ENCODE data around the gene SLC9B1.
"Not testable (repeated sequence)": the region's sequence is repeated elsewhere in the genome, so short reads cannot be mapped to it uniquely, and the experiment has no call there.

SLC9B1 gene

DNA sequence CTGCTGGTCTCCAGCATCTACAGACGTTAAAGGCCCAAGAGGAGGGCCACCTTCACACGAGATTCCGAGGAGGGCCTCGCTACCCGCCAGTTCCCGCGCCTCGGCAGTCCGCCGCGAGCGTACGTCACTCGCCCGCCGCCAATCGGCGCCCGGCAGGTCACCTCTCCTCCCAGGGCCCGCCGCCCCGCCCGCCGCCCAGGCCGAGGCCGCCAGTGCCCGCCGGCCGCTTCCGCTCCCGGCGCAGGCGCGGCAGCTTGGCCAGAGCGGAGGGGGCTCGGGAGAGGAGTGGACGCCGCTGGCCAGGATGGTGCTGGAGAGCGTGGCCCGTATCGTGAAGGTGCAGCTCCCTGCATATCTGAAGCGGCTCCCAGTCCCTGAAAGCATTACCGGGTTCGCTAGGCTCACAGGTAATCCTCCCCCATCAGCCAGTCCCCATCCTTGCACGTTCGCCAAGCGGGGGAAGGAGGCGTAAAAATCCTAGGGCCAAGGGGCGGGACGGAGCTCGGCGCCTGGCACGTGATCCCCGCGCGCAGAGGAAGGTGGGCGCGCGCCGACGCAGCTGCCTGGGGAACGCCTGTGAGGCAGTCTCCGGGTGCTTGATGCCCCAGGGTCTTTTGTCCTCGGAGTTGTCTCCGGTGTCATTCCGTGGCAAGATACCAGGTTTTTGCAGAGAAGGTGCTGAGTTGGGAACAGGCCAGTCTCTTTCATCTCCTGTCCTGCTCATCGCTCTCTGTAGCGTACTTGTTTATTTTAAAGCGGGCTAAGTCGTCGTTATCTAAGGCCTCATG, 150.5 kb downstream of the SLC9B1 start, which contains the start of gene CISD2:
TSS of gene CISD2 (plus strand) at position 212 of the 788 bp plus-strand sequence. CDS start at position 305, 93 bp downstream.
- peak within 1 kb of the TSS; percentile 71 to 92 (median 82) for H3K4me3 ChIP-seq (ENCODE audit: control insufficient read depth in 1 of 7, extremely low read depth in 1 of 7, insufficient read depth in 4 of 7, low read depth in 2 of 7, low read length in 6 of 7)
- ChIA-PET CTCF (interaction anchor here (0.6 to 1.7 kb wide), 2 partner anchors 10 to 47 kb away, joined by 3 to 5 read pairs; no protein-coding TSS in a partner anchor), POLR2A (interaction anchor here (0.9 to 3.3 kb wide), 5 partner anchors 17 to 109 kb away, joined by 3 to 72 read pairs (median 4); partner anchors contain the start of genes MANBA and UBE2D3)
- DNase-seq: peak; percentile 97 to 98 (median 98)
- peaks cover 0 to 7% (median 2%) of the 10 kb centered on the region in 4 experiments for H3K36me3 ChIP-seq (ENCODE audit: control insufficient read depth in 4 of 4, insufficient read depth in 4 of 4, low read length in 3 of 4)
- peaks cover 25 to 65% (median 43%) of the 10 kb centered on the region in 4 experiments for H3K4me1 ChIP-seq (ENCODE audit: control extremely low read depth in 1 of 4, control insufficient read depth in 4 of 4, insufficient read depth in 4 of 4, low read length in 3 of 4)
- under 1% methylated on average over 62 of the region's 71 CpGs for WGBS (ENCODE audit: insufficient coverage)
- H3K27ac ChIP-seq (ENCODE audit: insufficient read depth in 1 of 2, low read depth in 1 of 2, low read length in 2 of 2, poor library complexity in 1 of 2, severe bottlenecking in 2 of 2): peak within 1 kb of the TSS; percentile 95 to 98
- H3K9me3 ChIP-seq (ENCODE audit: control extremely low read depth in 1 of 5, control insufficient read depth in 4 of 5, insufficient read depth in 2 of 5, low read depth in 1 of 5, low read length in 4 of 5): no peaks in the 10 kb centered on the region
- no peaks in the 10 kb centered on the region for H3K27me3 ChIP-seq (replicated peaks in 2 of 5; ENCODE audit: control insufficient read depth in 4 of 5, insufficient read depth in 5 of 5, low read length in 4 of 5)

DNA sequence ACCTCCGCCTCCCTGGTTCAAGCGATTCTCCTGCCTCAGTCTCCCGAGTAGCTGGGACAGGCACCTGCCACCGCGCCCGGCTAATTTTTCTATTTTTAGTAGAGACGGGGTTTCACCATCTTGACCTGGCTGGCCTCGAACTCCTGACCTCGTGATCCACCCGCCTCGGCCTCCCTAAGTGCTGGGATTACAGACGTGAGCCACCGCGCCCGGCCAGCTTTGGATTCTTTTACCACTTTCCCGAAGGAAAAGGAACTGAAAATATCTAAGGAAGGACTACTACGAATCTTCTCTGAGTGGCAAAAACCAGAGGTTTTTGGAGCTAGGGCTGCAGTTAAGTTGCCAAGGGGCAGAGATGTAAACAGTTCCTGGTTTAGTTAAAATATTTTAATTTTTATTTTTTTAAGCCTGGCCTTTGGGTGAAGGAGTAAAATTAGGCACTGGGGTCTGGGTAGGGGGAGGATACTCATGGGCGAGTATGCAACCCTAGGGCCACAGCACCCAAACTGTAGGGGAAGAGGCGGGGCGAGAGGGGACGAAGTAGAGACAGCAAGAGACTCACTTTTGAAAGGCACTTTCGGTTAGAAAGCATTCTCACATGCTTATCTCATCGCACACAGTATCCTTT, 151.2 kb downstream of the SLC9B1 start:
- H3K9me3 ChIP-seq (ENCODE audit: control extremely low read depth in 1 of 5, control insufficient read depth in 4 of 5, insufficient read depth in 2 of 5, low read depth in 1 of 5, low read length in 4 of 5): no peaks in the 10 kb centered on the region
- H3K4me3 ChIP-seq (ENCODE audit: control insufficient read depth in 1 of 7, extremely low read depth in 1 of 7, insufficient read depth in 4 of 7, low read depth in 2 of 7, low read length in 6 of 7): peak overlapping the region in 6 of 7 experiments; percentile 71 to 92 (median 84)
- peaks cover 25 to 65% (median 43%) of the 10 kb centered on the region in 4 experiments for H3K4me1 ChIP-seq (ENCODE audit: control extremely low read depth in 1 of 4, control insufficient read depth in 4 of 4, insufficient read depth in 4 of 4, low read length in 3 of 4)
- ChIA-PET CTCF (interaction anchor here (1.1 to 2.1 kb wide), 4 partner anchors 10 to 41 kb away, joined by 3 to 9 read pairs (median 4); partner anchors contain the start of gene UBE2D3), POLR2A (interaction anchor here (0.7 to 3.3 kb wide), 5 partner anchors 9 to 108 kb away, joined by 3 to 72 read pairs (median 4); partner anchors contain the start of genes MANBA and UBE2D3)
- H3K27ac ChIP-seq (ENCODE audit: insufficient read depth in 1 of 2, low read depth in 1 of 2, low read length in 2 of 2, poor library complexity in 1 of 2, severe bottlenecking in 2 of 2): peak overlapping the region; percentile 95 to 98
- no peaks in the 10 kb centered on the region for H3K27me3 ChIP-seq (replicated peaks in 2 of 5; ENCODE audit: control insufficient read depth in 4 of 5, insufficient read depth in 5 of 5, low read length in 4 of 5)
- H3K36me3 ChIP-seq (ENCODE audit: control insufficient read depth in 4 of 4, insufficient read depth in 4 of 4, low read length in 3 of 4): peaks cover 0 to 8% (median 2%) of the 10 kb centered on the region in 4 experiments
- WGBS (ENCODE audit: insufficient coverage): 12% methylated on average over 18 of the region's 23 CpGs
- peak in 1 of 3 donors; percentile 99 for DNase-seq

DNA sequence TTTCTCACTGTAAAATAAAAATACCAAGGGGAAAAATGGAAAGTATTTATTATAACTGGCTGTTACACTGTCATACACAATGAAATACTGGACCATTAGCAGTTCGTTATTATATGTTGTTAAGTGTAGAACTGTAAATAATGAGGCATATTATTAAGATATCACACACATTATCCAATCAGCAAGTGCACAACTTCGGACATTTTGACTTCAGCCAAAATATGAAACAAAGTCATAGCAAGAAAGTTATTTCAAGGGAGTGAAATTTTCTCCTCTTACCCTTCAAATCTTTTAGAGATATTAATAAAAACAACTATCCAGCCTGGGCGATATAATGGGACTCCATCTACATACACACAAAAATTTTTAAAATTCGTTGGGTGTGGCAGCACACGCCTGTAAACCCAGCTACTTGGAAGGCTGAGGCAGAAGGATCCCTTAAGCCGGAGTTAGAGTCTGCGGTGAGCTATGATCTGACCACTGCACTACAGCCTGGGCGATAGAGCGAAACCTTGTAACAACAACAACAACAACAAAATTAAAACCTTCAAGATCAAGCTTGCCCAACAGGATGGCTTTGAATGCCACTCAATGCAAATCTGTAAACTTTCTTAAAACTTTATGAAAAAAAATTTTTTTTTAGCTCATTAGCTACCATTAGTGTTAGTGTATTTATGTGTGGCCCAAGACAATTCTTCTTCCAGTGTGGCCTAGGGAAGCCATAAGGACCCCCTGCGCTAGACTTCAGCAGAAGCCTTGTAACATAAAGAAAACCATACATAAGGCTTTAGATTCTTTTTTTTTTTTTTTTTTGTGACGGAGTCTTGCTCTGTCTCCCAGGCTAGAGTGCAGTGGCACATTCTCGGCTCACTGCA, 152.0 kb downstream of the SLC9B1 start:
- Histone ChIP-seq H3K9me3 (ENCODE audit: control extremely low read depth in 1 of 5, control insufficient read depth in 4 of 5, insufficient read depth in 2 of 5, low read depth in 1 of 5, low read length in 4 of 5) (no peaks in the 10 kb centered on the region), H3K27ac (ENCODE audit: insufficient read depth in 1 of 2, low read depth in 1 of 2, low read length in 2 of 2, poor library complexity in 1 of 2, severe bottlenecking in 2 of 2) (peak overlapping the region; percentile 95 to 98), H3K27me3 (replicated peaks in 2 of 5; ENCODE audit: control insufficient read depth in 4 of 5, insufficient read depth in 5 of 5, low read length in 4 of 5) (no peaks in the 10 kb centered on the region), H3K4me1 (ENCODE audit: control extremely low read depth in 1 of 4, control insufficient read depth in 4 of 4, insufficient read depth in 4 of 4, low read length in 3 of 4) (peaks cover 28 to 68% (median 45%) of the 10 kb centered on the region in 4 experiments), H3K36me3 (ENCODE audit: control insufficient read depth in 4 of 4, insufficient read depth in 4 of 4, low read length in 3 of 4) (peaks cover 0 to 3% (median 0%) of the 10 kb centered on the region in 4 experiments), H3K4me3 (ENCODE audit: control insufficient read depth in 1 of 7, extremely low read depth in 1 of 7, insufficient read depth in 4 of 7, low read depth in 2 of 7, low read length in 6 of 7) (peak overlapping the region in 6 of 7 experiments; percentile 71 to 92 (median 84))
- WGBS (ENCODE audit: insufficient coverage): 83% methylated on average over 8 of the region's 12 CpGs
- ChIA-PET POLR2A (interaction anchor here (0.6 to 3.3 kb wide), 5 partner anchors 9 to 50 kb away, joined by 3 to 72 read pairs (median 4); partner anchors contain the start of gene UBE2D3), CTCF (interaction anchor here (1.1 to 2.1 kb wide), 5 partner anchors 9 to 40 kb away, joined by 3 to 9 read pairs (median 4); partner anchors contain the start of gene UBE2D3)
- no peak for DNase-seq

DNA sequence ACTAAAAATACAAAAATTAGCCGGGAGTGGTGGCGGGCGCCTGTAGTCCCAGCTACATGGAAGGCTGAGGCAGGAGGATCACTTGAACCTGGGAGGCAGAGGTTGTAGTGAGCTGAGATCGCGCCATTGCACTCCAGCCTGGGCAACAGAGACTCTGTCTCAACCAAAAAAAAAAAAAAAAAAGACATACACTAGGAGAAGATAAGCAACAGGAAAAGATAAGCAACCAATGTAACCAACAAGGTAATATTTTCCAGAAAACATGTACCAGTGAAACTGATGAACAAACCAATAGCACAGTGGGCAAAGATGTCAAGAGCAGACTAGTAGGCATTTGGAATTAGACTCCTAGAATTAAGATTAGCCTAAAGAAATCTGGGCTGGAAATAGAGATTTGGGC, 154.2 kb downstream of the SLC9B1 start:
- not testable (repeated sequence) for H3K36me3 ChIP-seq (ENCODE audit: control insufficient read depth in 4 of 4, insufficient read depth in 4 of 4, low read length in 3 of 4); H3K27me3 ChIP-seq (replicated peaks in 2 of 5; ENCODE audit: control insufficient read depth in 4 of 5, insufficient read depth in 5 of 5, low read length in 4 of 5); DNase-seq; H3K27ac ChIP-seq (ENCODE audit: insufficient read depth in 1 of 2, low read depth in 1 of 2, low read length in 2 of 2, poor library complexity in 1 of 2, severe bottlenecking in 2 of 2); H3K4me3 ChIP-seq (ENCODE audit: control insufficient read depth in 1 of 7, extremely low read depth in 1 of 7, insufficient read depth in 4 of 7, low read depth in 2 of 7, low read length in 6 of 7); H3K9me3 ChIP-seq (ENCODE audit: control extremely low read depth in 1 of 5, control insufficient read depth in 4 of 5, insufficient read depth in 2 of 5, low read depth in 1 of 5, low read length in 4 of 5)
- ChIA-PET POLR2A (interaction anchor here (0.6 kb wide), 1 partner anchor 10 kb away, joined by 3 read pairs; no protein-coding TSS in a partner anchor), CTCF (interaction anchor here (1.0 kb wide), 1 partner anchor 172 kb away, joined by 3 read pairs; no protein-coding TSS in a partner anchor)
- peaks cover 18 to 59% (median 41%) of the 10 kb centered on the region in 4 experiments for H3K4me1 ChIP-seq (ENCODE audit: control extremely low read depth in 1 of 4, control insufficient read depth in 4 of 4, insufficient read depth in 4 of 4, low read length in 3 of 4)
- whole genome bisulfite sequencing (ENCODE audit: insufficient coverage): 100% methylated on average over 1 of the region's 5 CpGs

- Histone ChIP-seq H3K27me3 (replicated peaks in 2 of 5; ENCODE audit: control insufficient read depth in 4 of 5, insufficient read depth in 5 of 5, low read length in 4 of 5) (no peaks in the 10 kb centered on the region), H3K4me1 (ENCODE audit: control extremely low read depth in 1 of 4, control insufficient read depth in 4 of 4, insufficient read depth in 4 of 4, low read length in 3 of 4) (peaks cover 8 to 44% (median 26%) of the 10 kb centered on the region in 4 experiments), H3K36me3 (ENCODE audit: control insufficient read depth in 4 of 4, insufficient read depth in 4 of 4, low read length in 3 of 4) (peaks cover 0 to 8% (median 7%) of the 10 kb centered on the region in 4 experiments), H3K27ac (ENCODE audit: insufficient read depth in 1 of 2, low read depth in 1 of 2, low read length in 2 of 2, poor library complexity in 1 of 2, severe bottlenecking in 2 of 2) (no peak overlapping the region), H3K4me3 (ENCODE audit: control insufficient read depth in 1 of 7, extremely low read depth in 1 of 7, insufficient read depth in 4 of 7, low read depth in 2 of 7, low read length in 6 of 7) (no peak overlapping the region), H3K9me3 (ENCODE audit: control extremely low read depth in 1 of 5, control insufficient read depth in 4 of 5, insufficient read depth in 2 of 5, low read depth in 1 of 5, low read length in 4 of 5) (peaks cover 3 to 22% (median 7%) of the 10 kb centered on the region in 5 experiments)
- POLR2A ChIA-PET: no interaction called here
- CTCF ChIA-PET: interaction anchor here (2.8 to 3.7 kb wide), 2 partner anchors 10 to 11 kb away, joined by 10 to 12 read pairs; no protein-coding TSS in a partner anchor
- no peak for DNase-seq
- WGBS (ENCODE audit: insufficient coverage): no CpG with 5 or more reads among the region's 1 CpG
These were observed 156.8 kb downstream of the SLC9B1 start for GRCh38 chr4:102862747-102863146.

GRCh38 chr4:102862016-102862415, 157.5 kb downstream of the SLC9B1 start:
- Histone ChIP-seq H3K9me3 (ENCODE audit: control extremely low read depth in 1 of 5, control insufficient read depth in 4 of 5, insufficient read depth in 2 of 5, low read depth in 1 of 5, low read length in 4 of 5) (peaks cover 3 to 22% (median 7%) of the 10 kb centered on the region in 5 experiments), H3K4me3 (ENCODE audit: control insufficient read depth in 1 of 7, extremely low read depth in 1 of 7, insufficient read depth in 4 of 7, low read depth in 2 of 7, low read length in 6 of 7) (peak overlapping the region in 1 of 7 experiments; percentile 20), H3K4me1 (ENCODE audit: control extremely low read depth in 1 of 4, control insufficient read depth in 4 of 4, insufficient read depth in 4 of 4, low read length in 3 of 4) (peaks cover 5 to 36% (median 20%) of the 10 kb centered on the region in 4 experiments), H3K27ac (ENCODE audit: insufficient read depth in 1 of 2, low read depth in 1 of 2, low read length in 2 of 2, poor library complexity in 1 of 2, severe bottlenecking in 2 of 2) (no peak overlapping the region), H3K27me3 (replicated peaks in 2 of 5; ENCODE audit: control insufficient read depth in 4 of 5, insufficient read depth in 5 of 5, low read length in 4 of 5) (no peaks in the 10 kb centered on the region), H3K36me3 (ENCODE audit: control insufficient read depth in 4 of 4, insufficient read depth in 4 of 4, low read length in 3 of 4) (peaks cover 0 to 8% (median 7%) of the 10 kb centered on the region in 4 experiments)
- ChIA-PET CTCF (interaction anchor here (1.7 to 3.7 kb wide), 3 partner anchors 10 to 34 kb away, joined by 8 to 12 read pairs (median 10); partner anchors contain the start of gene UBE2D3), POLR2A (no interaction called here)
- WGBS (ENCODE audit: insufficient coverage): no CpG with 5 or more reads among the region's 1 CpG
- DNase-seq: peak; percentile 40 to 80 (median 52)

All from common myeloid progenitor, CD34-positive (primary cell).